CD14-positive monocyte (primary cell): Measurements from ENCODE around the gene MOGAT3. TPM values are rescaled to one million over a fixed set of nuclear protein-coding genes. Genes with fewer than 3 reads are reported as not detected.
A peak's percentile ranks its signal among the peaks of the same experiment; 100 is the strongest.
"Not testable (repeated sequence)": the region's sequence is repeated elsewhere in the genome, so short reads cannot be mapped to it uniquely, and the experiment has no call there.

Experiments
- DNase-seq, 3 donors: peaks; one replicate each; pipeline ENCODE4 v3.0.0-alpha.2; 2011 to 2022
- H2AFZ ChIP-seq: 2 replicates; pipeline ENCODE4 v1.6.0; 2012; ENCODE audit warnings: mild to moderate bottlenecking, low read depth, low read length, inconsistent platforms; ENCODE audit not compliant: insufficient read depth, poor library complexity, severe bottlenecking
- H3K27ac ChIP-seq, 2 donors: 1 replicate in 1 of 2; 2 replicates in 1 of 2; pipeline ENCODE4 v1.5.1; 2012 to 2013; ENCODE audit warnings: low read length in 2 of 2, control low read depth in 1 of 2, inconsistent platforms in 1 of 2, low read depth in 1 of 2, mild to moderate bottlenecking in 1 of 2
- H3K27me3 ChIP-seq, 2 donors: one replicate each; pipeline versions ENCODE4 v1.6.0 to v1.6.1; 2011 to 2013; ENCODE audit warnings: low read length in 2 of 2; ENCODE audit not compliant: control insufficient read depth in 2 of 2, insufficient read depth in 2 of 2
- H3K36me3 ChIP-seq, 2 donors: replicated peaks in 1 of 2; 1 replicate in 1 of 2; 2 replicates in 1 of 2; pipeline versions ENCODE4 v1.5.1 to v1.6.1; 2012 to 2013; ENCODE audit warnings: low read length in 2 of 2, control low read depth in 1 of 2, inconsistent platforms in 1 of 2, mild to moderate bottlenecking in 1 of 2; ENCODE audit not compliant: insufficient read depth in 2 of 2, control insufficient read depth in 1 of 2
- H3K4me1 ChIP-seq, 2 donors: 1 replicate in 1 of 2; 2 replicates in 1 of 2; pipeline versions ENCODE4 v1.5.1 to v1.6.1; 2012 to 2013; ENCODE audit warnings: low read length in 2 of 2, control low read depth in 1 of 2, inconsistent platforms in 1 of 2, mild to moderate bottlenecking in 1 of 2, moderate library complexity in 1 of 2; ENCODE audit not compliant: insufficient read depth in 2 of 2, control insufficient read depth in 1 of 2
- H3K4me2 ChIP-seq: replicated peaks from 2 replicates; pipeline ENCODE3; 2012; ENCODE audit warnings: low read length, moderate library complexity, mild to moderate bottlenecking; ENCODE audit not compliant: poor library complexity, severe bottlenecking; ENCODE audit errors: extremely low read depth
- H3K4me3 ChIP-seq, 3 experiments: fragments of 200-600 bp in 1 of 3; sonication (generic) in 1 of 3; replicated peaks in 1 of 3; 1 replicate in 2 of 3; 2 replicates in 1 of 3; pipeline ENCODE4 v1.5.1; 2011 to 2013; ENCODE audit warnings: low read length in 3 of 3, mild to moderate bottlenecking in 3 of 3, control low read depth in 2 of 3, low read depth in 2 of 3, inconsistent platforms in 1 of 3, moderate library complexity in 1 of 3
- H3K79me2 ChIP-seq: 2 replicates; pipeline ENCODE4 v1.6.0; 2012; ENCODE audit warnings: mild to moderate bottlenecking, control low read depth, inconsistent platforms, low read length, moderate library complexity; ENCODE audit not compliant: insufficient read depth
- H3K9ac ChIP-seq: 2 replicates; pipeline ENCODE4 v1.6.0; 2017; ENCODE audit warnings: low read length, mild to moderate bottlenecking; ENCODE audit not compliant: insufficient read depth, poor library complexity, severe bottlenecking
- H3K9me3 ChIP-seq, 2 donors: replicated peaks in 1 of 2; 1 replicate in 1 of 2; 2 replicates in 1 of 2; pipeline versions ENCODE4 v1.5.1 to v1.6.1; 2012 to 2013; ENCODE audit warnings: low read length in 2 of 2, control low read depth in 1 of 2; ENCODE audit not compliant: control insufficient read depth in 1 of 2, insufficient read depth in 1 of 2
- H4K20me1 ChIP-seq: 2 replicates; pipeline ENCODE4 v1.6.0; 2012; ENCODE audit warnings: mild to moderate bottlenecking, low read length, control low read depth, moderate library complexity; ENCODE audit not compliant: insufficient read depth
- H3K27ac Mint-ChIP-seq, 7 donors: one replicate each; pipeline ENCODE4 v1.8.0; 2020; ENCODE audit warnings: mild to moderate bottlenecking in 7 of 7, mixed read lengths in 7 of 7, moderate library complexity in 6 of 7, inconsistent platforms in 2 of 7
- H3K27me3 Mint-ChIP-seq, 3 donors: one replicate each; pipeline ENCODE4 v1.8.0; 2021 to 2022; ENCODE audit warnings: low read depth in 3 of 3, mild to moderate bottlenecking in 3 of 3, mixed read lengths in 3 of 3, moderate library complexity in 3 of 3, inconsistent platforms in 1 of 3
- H3K36me3 Mint-ChIP-seq, 2 donors: one replicate each; pipeline ENCODE4 v1.8.0; 2020; ENCODE audit warnings: mixed read lengths in 2 of 2, inconsistent platforms in 1 of 2, mild to moderate bottlenecking in 1 of 2
- H3K4me1 Mint-ChIP-seq: one replicate; pipeline ENCODE4 v1.8.0; 2020; ENCODE audit warnings: mild to moderate bottlenecking, mixed read lengths
- H3K4me3 Mint-ChIP-seq, 2 donors: one replicate each; pipeline ENCODE4 v1.8.0; 2020; ENCODE audit warnings: mild to moderate bottlenecking in 2 of 2, mixed read lengths in 2 of 2, moderate library complexity in 1 of 2
- H3K9me3 Mint-ChIP-seq, 7 donors: one replicate each; pipeline ENCODE4 v1.8.0; 2020 to 2022; ENCODE audit warnings: mixed read lengths in 7 of 7, mild to moderate bottlenecking in 6 of 7, moderate library complexity in 6 of 7, inconsistent platforms in 2 of 7
- CTCF ChIP-seq: fragments of 200-600 bp; IDR thresholded peaks from one replicate; pipeline ENCODE4 v1.8.0; 2022; ENCODE audit warnings: antibody characterized with exemption, mild to moderate bottlenecking
- WGBS: methylation state at CpG from one replicate; pipeline ENCODE4 v1.1.5; 2013; ENCODE audit warnings: missing lambda C conversion rate; ENCODE audit not compliant: insufficient coverage; 5-methylcytosine and 5-hydroxymethylcytosine counted together
- intact Hi-C, 2 donors: fragments of 100-400 bp; cut with micrococcal nuclease; formaldehyde crosslinking; loops; one replicate each; pipeline versions ENCODE4 v1.15.0 to v1.15.1; 2023
- polyA plus RNA-seq, 3 donors: library from polyadenylated mRNA; depleted of rRNA in 1 of 3; unstranded in 2 of 3; stranded (reverse) in 1 of 3; fragments of 300-500 nt in 2 of 3; fragments of >200 nt in 1 of 3; fragmentation: Illumina TruSeq in 2 of 3; gene quantifications; 1 replicate in 2 of 3; 2 replicates in 1 of 3; pipeline ENCODE4 v1.2.3, GENCODE V29; 2012 to 2021

MOGAT3 gene
- polyA plus RNA-seq, 3 donors, result not detected

GRCh38 chr7:101206665-101207042, 5.8 kb upstream of the MOGAT3 start:
- 81% methylated on average over 9 of the region's 19 CpGs for WGBS
- no peak for TF ChIP-seq CTCF
- Histone ChIP-seq H3K36me3 (peaks cover 52 to 53% of the 10 kb centered on the region in 2 donors), H3K4me1 (peaks cover 26 to 31% of the 10 kb centered on the region in 2 donors), H3K27me3 (peaks cover 7 to 18% of the 10 kb centered on the region in 2 donors), H3K4me3 (no peak overlapping the region), H2AFZ (no peak overlapping the region), H3K9ac (no peak overlapping the region), H4K20me1 (no peaks in the 10 kb centered on the region), H3K4me2 (no peak overlapping the region), H3K27ac (no peak overlapping the region), H3K9me3 (no peaks in the 10 kb centered on the region), H3K79me2 (no peaks in the 10 kb centered on the region)
- Mint-ChIP-seq H3K36me3 (peaks cover 46 to 69% of the 10 kb centered on the region in 2 donors), H3K4me1 (peaks cover 20% of the 10 kb centered on the region), H3K27me3 (peaks cover 19 to 20% (median 20%) of the 10 kb centered on the region in 3 donors), H3K4me3 (no peak overlapping the region), H3K27ac (no peak overlapping the region), H3K9me3 (peaks cover 0 to 2% (median 0%) of the 10 kb centered on the region in 7 donors)
- intact Hi-C loops, result no loop called here
- DNase-seq, result no peak

- peaks cover 25% of the 10 kb centered on the region for H3K4me1 Mint-ChIP-seq
- 93% methylated on average over 23 of the region's 32 CpGs for WGBS
- Histone ChIP-seq H3K9ac (no peak overlapping the region), H3K9me3 (no peaks in the 10 kb centered on the region), H3K4me1 (peaks cover 30 to 36% of the 10 kb centered on the region in 2 donors), H3K27ac (no peak overlapping the region), H3K27me3 (peaks cover 8 to 24% of the 10 kb centered on the region in 2 donors), H2AFZ (no peak overlapping the region), H3K4me3 (no peak overlapping the region), H3K79me2 (no peaks in the 10 kb centered on the region), H4K20me1 (no peaks in the 10 kb centered on the region), H3K36me3 (peaks cover 46 to 47% of the 10 kb centered on the region in 2 donors), H3K4me2 (no peak overlapping the region)
- H3K27me3 Mint-ChIP-seq, result peaks cover 24 to 26% (median 25%) of the 10 kb centered on the region in 3 donors
- no peak for TF ChIP-seq CTCF
- H3K9me3 Mint-ChIP-seq, result peaks cover 0 to 6% (median 4%) of the 10 kb centered on the region in 7 donors
- no peak for DNase-seq
- intact Hi-C loops, result no loop called here
- H3K36me3 Mint-ChIP-seq, result peaks cover 43 to 66% of the 10 kb centered on the region in 2 donors
- no peak overlapping the region for H3K4me3 Mint-ChIP-seq
- H3K27ac Mint-ChIP-seq, result peak overlapping the region in 3 of 7 donors; percentile 37 to 69 (median 46)
These were observed 5.2 kb upstream of the MOGAT3 start for GRCh38 chr7:101205901-101206664.

GRCh38 chr7:101203740-101204738, 3.2 kb upstream of the MOGAT3 start:
- WGBS, result 62% methylated on average over 13 of the region's 22 CpGs
- intact Hi-C loops, H3K9me3 ChIP-seq, H2AFZ ChIP-seq, H3K79me2 ChIP-seq, H4K20me1 ChIP-seq, H3K4me2 ChIP-seq: not testable (repeated sequence)
- Mint-ChIP-seq H3K4me1 (peaks cover 30% of the 10 kb centered on the region), H3K27me3 (peaks cover 41 to 45% (median 45%) of the 10 kb centered on the region in 3 donors), H3K4me3 (peak overlapping the region in 1 of 2 donors; percentile 46), H3K36me3 (peaks cover 28 to 45% of the 10 kb centered on the region in 2 donors), H3K9me3 (peaks cover 0 to 13% (median 7%) of the 10 kb centered on the region in 7 donors), H3K27ac (peak overlapping the region in 6 of 7 donors; percentile 13 to 69 (median 57))
- Histone ChIP-seq H3K4me3 (peak overlapping the region in 1 of 3 experiments; percentile 28), H3K4me1 (peaks cover 33 to 42% of the 10 kb centered on the region in 2 donors), H3K27ac (peak overlapping the region; percentile 35 to 61), H3K9ac (peak overlapping the region; percentile 8), H3K36me3 (peaks cover 27% of the 10 kb centered on the region in 2 donors), H3K27me3 (peaks cover 10 to 40% of the 10 kb centered on the region in 2 donors)
- peak; percentile 42 to 66 (median 63) for DNase-seq
